K562 (cell line): ENCODE measurements around the gene ZCWPW1. TPM values are rescaled to one million over a fixed set of nuclear protein-coding genes. Genes with fewer than 3 reads are reported as not detected.

ENCODE experiments used
- ATF7 ChIP-seq: fragments of 450-650 bp; IDR thresholded peaks from 2 replicates; pipeline ENCODE4 v1.7.1; 2014; ENCODE audit warnings: mild to moderate bottlenecking, moderate library complexity
- BCOR ChIP-seq: fragments of 450-650 bp; IDR thresholded peaks from 2 replicates; pipeline ENCODE4 v1.6.1; 2016
- BHLHE40 ChIP-seq: IDR thresholded peaks from 2 replicates; pipeline ENCODE4 v1.6.1; 2011; ENCODE audit warnings: low read length, improper control_type of control experiment
- CBFA2T3 ChIP-seq: fragments of 450-650 bp; IDR thresholded peaks from 2 replicates; pipeline ENCODE4 v1.6.1; 2017
- EP300 ChIP-seq: IDR thresholded peaks from 2 replicates; pipeline ENCODE4 v1.6.1; 2012; ENCODE audit warnings: low read length, improper control_type of control experiment
- GABPA ChIP-seq: fragments of 200-800 bp; sonication (Bioruptor generic); conservative IDR thresholded peaks from 2 replicates; pipeline ENCODE4 v1.6.1; 2016; ENCODE audit warnings: low read depth, missing genetic modification characterization, missing compliant biosample characterization
- GATAD2A ChIP-seq: fragments of 450-650 bp; IDR thresholded peaks from 2 replicates; pipeline ENCODE4 v1.6.1; 2017
- JUND ChIP-seq, 2 experiments: IDR thresholded peaks; 2 replicates in 1 of 2; 3 replicates in 1 of 2; pipeline ENCODE4 v1.6.1; 2011; ENCODE audit warnings: borderline replicate concordance in 2 of 2, low read depth in 2 of 2, low read length in 2 of 2, improper control_type of control experiment in 1 of 2, missing biosample characterization in 1 of 2, missing genetic modification characterization in 1 of 2, missing genetic modification reagents in 1 of 2
- KLF16 ChIP-seq: IDR thresholded peaks from 2 replicates; pipeline ENCODE4 v1.6.1; 2016; ENCODE audit warnings: antibody characterized with exemption
- MTA2 ChIP-seq: fragments of 450-650 bp; IDR thresholded peaks from 2 replicates; pipeline ENCODE4 v1.6.1; 2016; ENCODE audit warnings: low read depth
- NCOA6 ChIP-seq: fragments of 450-650 bp; IDR thresholded peaks from 2 replicates; pipeline ENCODE4 v1.6.1; 2017; ENCODE audit warnings: mild to moderate bottlenecking
- PTBP1 ChIP-seq: fragments of 200-400 bp; formaldehyde crosslinking; IDR thresholded peaks from 2 replicates; pipeline ENCODE4 v1.6.1; 2017; ENCODE audit warnings: low read depth, low read length
- SIN3A ChIP-seq, 2 experiments: fragments of 150-350 bp in 1 of 2; IDR thresholded peaks; 2 replicates each; pipeline ENCODE4 v1.6.1; 2011 to 2016; ENCODE audit warnings: borderline replicate concordance in 2 of 2, low read depth in 2 of 2, low read length in 2 of 2, mild to moderate bottlenecking in 2 of 2, moderate library complexity in 2 of 2; ENCODE audit not compliant: control insufficient read depth in 1 of 2
- SMARCA4 ChIP-seq: fragments of 450-650 bp; IDR thresholded peaks from 2 replicates; pipeline ENCODE4 v1.6.1; 2016
- SMARCE1 ChIP-seq: fragments of 450-650 bp; IDR thresholded peaks from 2 replicates; pipeline ENCODE4 v1.7.1; 2016; ENCODE audit warnings: mild to moderate bottlenecking
- SOX6 ChIP-seq: fragments of 450-650 bp; IDR thresholded peaks from 2 replicates; pipeline ENCODE4 v1.6.1; 2014; ENCODE audit warnings: mild to moderate bottlenecking
- TCF3 ChIP-seq: sonication (generic); formaldehyde crosslinking; IDR thresholded peaks from 2 replicates; pipeline ENCODE4 v1.4.0; 2020; ENCODE audit warnings: mild to moderate bottlenecking, missing genetic modification reagents
- TEAD1 ChIP-seq, 2 experiments: fragments of 450-650 bp in 1 of 2; sonication (generic) in 1 of 2; formaldehyde crosslinking; IDR thresholded peaks; 2 replicates each; pipeline versions ENCODE4 v1.4.0 to v1.8.0; 2020 to 2022; ENCODE audit warnings: mild to moderate bottlenecking in 2 of 2, missing genetic modification reagents in 1 of 2
- TEAD4 ChIP-seq, 2 experiments: sonication (generic) in 1 of 2; formaldehyde crosslinking in 1 of 2; IDR thresholded peaks; 2 replicates each; pipeline versions ENCODE4 v1.6.1 to v1.8.0; 2012 to 2022; ENCODE audit warnings: borderline replicate concordance in 1 of 2, inconsistent platforms in 1 of 2, low read length in 1 of 2, mild to moderate bottlenecking in 1 of 2, missing genetic modification reagents in 1 of 2
- polyA plus RNA-seq, 8 experiments: library from polyadenylated mRNA; depleted of rRNA in 4 of 8; stranded (reverse) in 5 of 8; unstranded in 3 of 8; fragments of >200 nt; fragmentation: Nextera tagmentation in 2 of 8; fragmentation: Illumina TruSeq in 1 of 8; extraction: Ambion mirVana in 2 of 8; extraction: Trizol in 1 of 8; gene quantifications; 2 replicates each; pipeline versions ENCODE4 v1.2.1 to v1.2.3, GENCODE V29; 2011 to 2014; ENCODE audit warnings: inconsistent platforms in 1 of 8, missing spikeins in 1 of 8
- total RNA-seq, 7 experiments: library from RNA; depleted of rRNA in 6 of 7; stranded (reverse); fragments of >200 nt in 6 of 7; fragmentation: Illumina TruSeq in 2 of 7; extraction: Trizol in 2 of 7; gene quantifications; 2 replicates each; pipeline versions ENCODE4 v1.2.1 to v1.2.3, GENCODE V29; 2011 to 2021; ENCODE audit warnings: low replicate concordance in 1 of 7
- TF ChIP-seq, protein P1 (sequence below): sonication (generic); formaldehyde crosslinking; IDR thresholded peaks from 2 replicates; pipeline ENCODE4 v1.8.0; 2022; ENCODE audit warnings: mild to moderate bottlenecking, missing genetic modification reagents
- TF ChIP-seq, protein P2 (sequence below), 2 experiments: IDR thresholded peaks; 2 replicates each; pipeline ENCODE4 v1.6.1; 2011; ENCODE audit warnings: borderline replicate concordance in 1 of 2, control low read depth in 1 of 2, low read depth in 1 of 2, low read length in 1 of 2, mild to moderate bottlenecking in 1 of 2, mixed read lengths in 1 of 2, moderate library complexity in 1 of 2; ENCODE audit not compliant: insufficient read depth in 1 of 2, insufficient read length in 1 of 2, poor library complexity in 1 of 2, severe bottlenecking in 1 of 2; ENCODE audit errors: extremely low read depth in 1 of 2
- TF ChIP-seq, protein P3 (sequence below): fragments of 450-650 bp; formaldehyde crosslinking; IDR thresholded peaks from 2 replicates; pipeline ENCODE4 v1.4.0; 2022; ENCODE audit warnings: missing genetic modification characterization

ZCWPW1 gene
- total and polyA plus RNA-seq, 9 of the 15 experiments (the other 6 are each of a cell fraction or from before 2014, with no cell fraction given), result 0.18 to 1.7 (median 1.2) TPM

DNA sequence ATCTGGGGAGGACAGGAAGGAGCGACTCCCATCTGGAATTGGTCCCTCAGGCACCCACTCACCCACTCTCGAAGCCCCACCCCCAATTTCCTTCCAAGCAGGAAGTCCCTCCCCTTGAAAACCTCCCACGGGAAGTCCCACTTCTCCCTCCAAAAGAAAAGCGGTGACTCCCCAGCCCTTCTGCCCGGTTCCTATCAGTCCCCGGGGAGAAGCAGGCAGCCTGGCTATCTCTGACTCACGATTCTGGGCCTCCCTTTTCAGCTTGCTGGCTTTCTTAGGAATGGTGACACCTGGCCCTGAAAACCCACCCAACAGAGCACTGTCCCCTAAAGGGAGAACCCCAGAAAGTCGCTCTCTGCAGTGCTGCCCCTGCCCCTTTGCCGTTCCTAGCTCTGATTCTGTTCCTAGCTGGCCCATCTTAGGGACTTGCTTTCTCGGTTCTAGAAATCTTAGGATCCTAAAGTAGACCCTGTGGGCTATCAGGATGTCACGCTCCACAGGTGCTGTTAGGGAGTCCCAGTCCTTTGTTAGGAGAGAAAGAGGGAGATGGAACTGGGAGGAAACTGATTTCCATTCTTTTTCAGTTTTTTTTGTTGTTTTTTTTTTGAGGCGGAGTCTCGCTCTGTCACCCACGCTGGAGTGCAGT is 44.5 kb upstream of the ZCWPW1 start (continued):
- TF ChIP-seq TEAD4 (IDR thresholded peaks at IDR 0.05; ENCODE audit: low read length) (peak; percentile 67), TEAD4 (CRISPR knock-in tag; IDR thresholded peaks at IDR 0.05; ENCODE audit: borderline replicate concordance) (no peak), BHLHE40 (peak; percentile 78), SMARCA4 (peak; percentile 83), BCOR (peak; percentile 40; the same call in 1 of the 2 replicates), CBFA2T3 (peak; percentile 86), ATF7 (0 out of 2 replicates have a peak, but pooled peaks have one; percentile 17), MTA2 (peak; percentile 36), EP300 (peak; percentile 57; the same call in 1 of the 2 replicates), TCF3 (CRISPR knock-in tag) (peak; percentile 82), PTBP1 (no peak), JUND (IDR thresholded peaks at IDR 0.05; ENCODE audit: borderline replicate concordance, low read depth, low read length) (peak; percentile 88), JUND (tag; IDR thresholded peaks at IDR 0.05; ENCODE audit: borderline replicate concordance, low read depth, low read length) (peak; percentile 78; the same call in 1 of the 3 replicates), SIN3A (IDR thresholded peaks at IDR 0.05; ENCODE audit: borderline replicate concordance in 2 of 2, control insufficient read depth in 1 of 2, low read depth in 2 of 2, low read length in 2 of 2) (0 out of 4 replicates have a peak, but pooled peaks of 1 of the 2 experiments have one; percentile 33), SMARCE1 (peak; percentile 87), NCOA6 (no peak), TEAD1 (CRISPR knock-in tag; IDR thresholded peaks at IDR 0.05) (0 out of 4 replicates have a peak, but pooled peaks of 1 of the 2 experiments have one; percentile 23), KLF16 (peak; percentile 39; the same call in 1 of the 2 replicates), SOX6 (peak; percentile 27; the same call in 1 of the 2 replicates), GABPA (tag) (peak; percentile 81), GATAD2A (peak; percentile 41; the same call in 1 of the 2 replicates)
- TF ChIP-seq, protein P1, sequence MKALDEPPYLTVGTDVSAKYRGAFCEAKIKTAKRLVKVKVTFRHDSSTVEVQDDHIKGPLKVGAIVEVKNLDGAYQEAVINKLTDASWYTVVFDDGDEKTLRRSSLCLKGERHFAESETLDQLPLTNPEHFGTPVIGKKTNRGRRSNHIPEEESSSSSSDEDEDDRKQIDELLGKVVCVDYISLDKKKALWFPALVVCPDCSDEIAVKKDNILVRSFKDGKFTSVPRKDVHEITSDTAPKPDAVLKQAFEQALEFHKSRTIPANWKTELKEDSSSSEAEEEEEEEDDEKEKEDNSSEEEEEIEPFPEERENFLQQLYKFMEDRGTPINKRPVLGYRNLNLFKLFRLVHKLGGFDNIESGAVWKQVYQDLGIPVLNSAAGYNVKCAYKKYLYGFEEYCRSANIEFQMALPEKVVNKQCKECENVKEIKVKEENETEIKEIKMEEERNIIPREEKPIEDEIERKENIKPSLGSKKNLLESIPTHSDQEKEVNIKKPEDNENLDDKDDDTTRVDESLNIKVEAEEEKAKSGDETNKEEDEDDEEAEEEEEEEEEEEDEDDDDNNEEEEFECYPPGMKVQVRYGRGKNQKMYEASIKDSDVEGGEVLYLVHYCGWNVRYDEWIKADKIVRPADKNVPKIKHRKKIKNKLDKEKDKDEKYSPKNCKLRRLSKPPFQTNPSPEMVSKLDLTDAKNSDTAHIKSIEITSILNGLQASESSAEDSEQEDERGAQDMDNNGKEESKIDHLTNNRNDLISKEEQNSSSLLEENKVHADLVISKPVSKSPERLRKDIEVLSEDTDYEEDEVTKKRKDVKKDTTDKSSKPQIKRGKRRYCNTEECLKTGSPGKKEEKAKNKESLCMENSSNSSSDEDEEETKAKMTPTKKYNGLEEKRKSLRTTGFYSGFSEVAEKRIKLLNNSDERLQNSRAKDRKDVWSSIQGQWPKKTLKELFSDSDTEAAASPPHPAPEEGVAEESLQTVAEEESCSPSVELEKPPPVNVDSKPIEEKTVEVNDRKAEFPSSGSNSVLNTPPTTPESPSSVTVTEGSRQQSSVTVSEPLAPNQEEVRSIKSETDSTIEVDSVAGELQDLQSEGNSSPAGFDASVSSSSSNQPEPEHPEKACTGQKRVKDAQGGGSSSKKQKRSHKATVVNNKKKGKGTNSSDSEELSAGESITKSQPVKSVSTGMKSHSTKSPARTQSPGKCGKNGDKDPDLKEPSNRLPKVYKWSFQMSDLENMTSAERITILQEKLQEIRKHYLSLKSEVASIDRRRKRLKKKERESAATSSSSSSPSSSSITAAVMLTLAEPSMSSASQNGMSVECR (CRISPR knock-in tag), result no peak
- TF ChIP-seq, protein P2, sequence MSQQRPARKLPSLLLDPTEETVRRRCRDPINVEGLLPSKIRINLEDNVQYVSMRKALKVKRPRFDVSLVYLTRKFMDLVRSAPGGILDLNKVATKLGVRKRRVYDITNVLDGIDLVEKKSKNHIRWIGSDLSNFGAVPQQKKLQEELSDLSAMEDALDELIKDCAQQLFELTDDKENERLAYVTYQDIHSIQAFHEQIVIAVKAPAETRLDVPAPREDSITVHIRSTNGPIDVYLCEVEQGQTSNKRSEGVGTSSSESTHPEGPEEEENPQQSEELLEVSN (IDR thresholded peaks at IDR 0.05; ENCODE audit: borderline replicate concordance in 1 of 2, extremely low read depth in 1 of 2, insufficient read depth in 1 of 2, insufficient read length in 1 of 2, low read depth in 1 of 2, low read length in 1 of 2, poor library complexity in 1 of 2, severe bottlenecking in 1 of 2), result peak; percentile 19 to 58
- TF ChIP-seq, protein P3, sequence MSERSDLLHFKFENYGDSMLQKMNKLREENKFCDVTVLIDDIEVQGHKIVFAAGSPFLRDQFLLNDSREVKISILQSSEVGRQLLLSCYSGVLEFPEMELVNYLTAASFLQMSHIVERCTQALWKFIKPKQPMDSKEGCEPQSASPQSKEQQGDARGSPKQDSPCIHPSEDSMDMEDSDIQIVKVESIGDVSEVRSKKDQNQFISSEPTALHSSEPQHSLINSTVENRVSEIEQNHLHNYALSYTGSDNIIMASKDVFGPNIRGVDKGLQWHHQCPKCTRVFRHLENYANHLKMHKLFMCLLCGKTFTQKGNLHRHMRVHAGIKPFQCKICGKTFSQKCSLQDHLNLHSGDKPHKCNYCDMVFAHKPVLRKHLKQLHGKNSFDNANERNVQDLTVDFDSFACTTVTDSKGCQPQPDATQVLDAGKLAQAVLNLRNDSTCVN (CRISPR knock-in tag), result 0 out of 2 replicates have a peak, but pooled peaks have one; percentile 31
